DOHH2 (cell line): ENCODE data around the gene ZNF213.

Source experiments
- H3F3A ChIP-seq: fragments of 200-600 bp; sonication (generic), shearing (Covaris generic); 2 replicates; pipeline ENCODE4 v1.6.0; 2016; ENCODE audit warnings: antibody characterized with exemption, mild to moderate bottlenecking; ENCODE audit not compliant: control insufficient read depth, insufficient read depth
- H3K27ac ChIP-seq: fragments of 200-600 bp; sonication (generic); 2 replicates; pipeline ENCODE4 v1.5.1; 2014; ENCODE audit warnings: low read depth, mild to moderate bottlenecking, low read length, moderate library complexity
- H3K27me3 ChIP-seq: fragments of 200-600 bp; sonication (generic); 2 replicates; pipeline ENCODE4 v1.6.1; 2014; ENCODE audit warnings: mild to moderate bottlenecking, low read length, mixed read lengths; ENCODE audit not compliant: control insufficient read depth
- H3K36me3 ChIP-seq: fragments of 200-600 bp; sonication (generic); 2 replicates; pipeline ENCODE4 v1.6.1; 2014; ENCODE audit warnings: mild to moderate bottlenecking, low read length, moderate library complexity, mixed read lengths; ENCODE audit not compliant: control insufficient read depth
- H3K4me1 ChIP-seq: fragments of 200-600 bp; sonication (generic); 2 replicates; pipeline ENCODE4 v1.6.1; 2014; ENCODE audit warnings: mild to moderate bottlenecking, low read length, mixed read lengths; ENCODE audit not compliant: control insufficient read depth
- H3K4me2 ChIP-seq: fragments of 200-600 bp; sonication (generic); 2 replicates; pipeline ENCODE4 v1.6.0; 2014; ENCODE audit warnings: mild to moderate bottlenecking, low read length, moderate library complexity
- H3K4me3 ChIP-seq: fragments of 200-600 bp; sonication (generic); 2 replicates; pipeline ENCODE4 v1.5.1; 2014; ENCODE audit warnings: mild to moderate bottlenecking, low read length, mixed read lengths
- H3K79me2 ChIP-seq: fragments of 200-600 bp; sonication (generic); 2 replicates; pipeline ENCODE4 v1.6.1; 2014; ENCODE audit warnings: mild to moderate bottlenecking, low read length, mixed read lengths; ENCODE audit not compliant: control insufficient read depth
- H3K9me2 ChIP-seq: fragments of 200-600 bp; sonication (generic); replicated peaks from 2 replicates; pipeline ENCODE4 v1.6.1; 2014; ENCODE audit warnings: mild to moderate bottlenecking, low read length, mixed read lengths; ENCODE audit not compliant: control insufficient read depth
- H3K9me3 ChIP-seq: fragments of 200-600 bp; sonication (generic); 2 replicates; pipeline ENCODE4 v1.6.1; 2014; ENCODE audit warnings: antibody characterized with exemption, low read length, mixed read lengths; ENCODE audit not compliant: control insufficient read depth, insufficient read depth
- H4K20me1 ChIP-seq: fragments of 200-600 bp; sonication (generic); 2 replicates; pipeline ENCODE4 v1.6.0; 2014; ENCODE audit warnings: low read depth, mild to moderate bottlenecking, antibody characterized with exemption, low read length, moderate library complexity; ENCODE audit not compliant: control insufficient read depth, insufficient read depth
- CTCF ChIP-seq: fragments of 200-600 bp; sonication (generic); IDR thresholded peaks from one replicate; pipeline ENCODE4 v1.5.1; 2014; ENCODE audit warnings: antibody characterized with exemption, mild to moderate bottlenecking, low read depth, low read length; ENCODE audit not compliant: poor library complexity, severe bottlenecking
- EZH2phosphoT487 ChIP-seq: fragments of 200-600 bp; sonication (generic); IDR thresholded peaks from 2 replicates; pipeline ENCODE4 v1.6.1; 2017; ENCODE audit warnings: borderline replicate concordance, mild to moderate bottlenecking, antibody characterized with exemption, low read length, moderate library complexity, mixed read lengths

Gene ZNF213

GRCh38 chr16:3155181-3155580 is 20.4 kb downstream of the ZNF213 start:
- Histone ChIP-seq H3F3A (peaks cover 36% of the 10 kb centered on the region), H3K4me2 (no peak overlapping the region), H3K9me3 (no peaks in the 10 kb centered on the region), H3K4me3 (no peak overlapping the region), H3K79me2 (no peaks in the 10 kb centered on the region), H3K27me3 (peaks cover 39% of the 10 kb centered on the region), H3K27ac (no peak overlapping the region), H3K9me2 (no peaks in the 10 kb centered on the region), H3K4me1 (peaks cover 44% of the 10 kb centered on the region), H3K36me3 (no peaks in the 10 kb centered on the region), H4K20me1 (no peaks in the 10 kb centered on the region)
- TF ChIP-seq EZH2phosphoT487 (no peak), CTCF (no peak)

- no peak for TF ChIP-seq EZH2phosphoT487
- no peak for TF ChIP-seq CTCF
- H3K79me2 ChIP-seq = no peaks in the 10 kb centered on the region
- no peak overlapping the region for H3K4me2 ChIP-seq
- no peaks in the 10 kb centered on the region for H3K9me3 ChIP-seq
- H3K27ac ChIP-seq = no peak overlapping the region
- H4K20me1 ChIP-seq = no peaks in the 10 kb centered on the region
- peaks cover 33% of the 10 kb centered on the region for H3F3A ChIP-seq
- peaks cover 41% of the 10 kb centered on the region for H3K4me1 ChIP-seq
- H3K36me3 ChIP-seq = no peaks in the 10 kb centered on the region
- no peaks in the 10 kb centered on the region for H3K9me2 ChIP-seq
- peaks cover 39% of the 10 kb centered on the region for H3K27me3 ChIP-seq
- H3K4me3 ChIP-seq = no peak overlapping the region
These were observed 21.1 kb downstream of the ZNF213 start for GRCh38 chr16:3155972-3156371.

GRCh38 chr16:3157229-3158025 is 22.6 kb downstream of the ZNF213 start:
- H3K27me3 ChIP-seq = peaks cover 32% of the 10 kb centered on the region

More at GRCh38 chr16:3157229-3158025, 22.6 kb downstream of the ZNF213 start:
- no peaks in the 10 kb centered on the region for H3K9me3 ChIP-seq
- no peaks in the 10 kb centered on the region for H3K36me3 ChIP-seq
- H3K79me2 ChIP-seq = no peaks in the 10 kb centered on the region
- H3K27ac ChIP-seq = no peak overlapping the region
- H4K20me1 ChIP-seq = no peaks in the 10 kb centered on the region
- TF ChIP-seq CTCF (no peak), EZH2phosphoT487 (no peak; the same call in 1 of the 2 replicates)
- H3K4me2 ChIP-seq = peak overlapping the region; percentile 92
- no peaks in the 10 kb centered on the region for H3K9me2 ChIP-seq
- peaks cover 33% of the 10 kb centered on the region for H3K4me1 ChIP-seq
- peak overlapping the region; percentile 91 for H3K4me3 ChIP-seq
- H3F3A ChIP-seq = peaks cover 25% of the 10 kb centered on the region
